ENCODE data around the gene HMGCL. TPM values are rescaled to one million over a fixed set of nuclear protein-coding genes. Genes with fewer than 3 reads are reported as not detected.

HMGCL gene
- total RNA-seq, 1 donor from 2014 or later = 26.8 TPM

DNA sequence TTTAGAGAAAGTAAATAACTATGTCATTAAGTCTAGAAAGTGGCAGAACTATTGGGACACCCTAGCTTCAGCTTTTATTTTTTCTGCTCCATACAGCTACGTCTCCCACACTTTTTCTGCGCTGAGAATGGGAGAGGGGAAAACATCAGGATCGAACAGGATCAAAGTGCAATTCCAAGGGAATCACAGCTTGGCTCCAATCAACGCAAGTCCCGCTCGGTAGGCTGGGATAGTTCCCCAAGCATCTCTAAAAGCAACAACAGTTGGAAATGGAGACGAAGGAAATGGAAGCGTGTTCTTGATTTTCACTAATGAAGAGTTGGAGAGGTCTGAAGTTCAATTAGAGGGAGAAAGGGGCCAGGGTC is 536 bp downstream of the HMGCL start:
- Mint-ChIP-seq H3K36me3 (ENCODE audit: low read depth) (peaks cover 3% of the 10 kb centered on the region), H3K27me3 (ENCODE audit: low read depth) (no peaks in the 10 kb centered on the region), H3K4me3 (ENCODE audit: unreplicated experiment) (peak overlapping the region; percentile 87), H3K27ac (ENCODE audit: unreplicated experiment) (peak overlapping the region; percentile 93), H3K4me1 (ENCODE audit: low read depth) (peaks cover 19% of the 10 kb centered on the region), H3K9me3 (ENCODE audit: low read depth) (no peaks in the 10 kb centered on the region)
- TF ChIP-seq CTCF (IDR thresholded peaks at IDR 0.05) = no peak
- no peak for DNase-seq (ENCODE audit: low spot score)

DNA sequence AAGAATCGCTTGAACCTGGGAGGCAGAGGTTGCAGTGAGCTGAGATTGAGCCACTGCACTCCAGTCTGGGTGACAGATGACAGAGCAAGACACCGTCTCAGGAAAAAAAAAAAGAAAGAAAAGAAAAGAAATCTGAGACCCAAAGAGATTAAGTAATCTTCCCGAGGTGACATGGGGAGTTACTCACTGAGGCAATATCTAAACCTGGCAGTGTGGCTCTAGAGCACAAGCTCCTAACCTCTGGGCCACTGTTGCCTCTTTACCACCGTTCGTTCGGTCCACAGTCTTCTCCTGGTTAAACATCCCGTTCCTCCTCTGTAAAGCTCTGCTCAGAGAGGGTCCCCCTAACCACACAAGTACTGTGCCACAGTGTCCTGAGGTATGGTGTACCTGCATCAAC is 1.5 kb downstream of the HMGCL start:
- Mint-ChIP-seq H3K4me1 (ENCODE audit: low read depth) (peaks cover 19% of the 10 kb centered on the region), H3K9me3 (ENCODE audit: low read depth) (no peaks in the 10 kb centered on the region), H3K4me3 (ENCODE audit: unreplicated experiment) (peak overlapping the region; percentile 87), H3K27ac (ENCODE audit: unreplicated experiment) (peak overlapping the region; percentile 41), H3K36me3 (ENCODE audit: low read depth) (peaks cover 3% of the 10 kb centered on the region), H3K27me3 (ENCODE audit: low read depth) (no peaks in the 10 kb centered on the region)
- no peak for TF ChIP-seq CTCF (IDR thresholded peaks at IDR 0.05)
- DNase-seq (ENCODE audit: low spot score) = no peak

DNA sequence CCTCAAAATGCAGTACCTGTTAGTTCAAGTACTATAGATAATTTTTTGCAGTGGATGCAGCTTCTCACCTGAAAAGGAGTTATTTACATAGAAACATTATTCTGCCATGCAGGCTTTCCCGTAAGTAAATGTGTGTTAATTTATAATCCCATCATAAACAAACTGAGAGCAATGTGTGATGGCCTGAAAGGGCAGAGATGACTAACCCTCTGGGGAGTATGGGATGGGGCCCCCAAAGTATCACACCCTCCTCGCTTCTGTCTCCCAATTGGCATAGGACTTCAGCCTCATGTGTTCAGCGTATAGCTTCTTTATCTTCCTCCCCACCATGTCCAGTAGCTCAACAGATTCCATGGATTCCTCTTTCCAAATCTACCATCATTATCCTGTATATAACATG is 7.6 kb downstream of the HMGCL start:
- TF ChIP-seq CTCF (IDR thresholded peaks at IDR 0.05) = no peak
- Mint-ChIP-seq H3K36me3 (ENCODE audit: low read depth) (peaks cover 18% of the 10 kb centered on the region), H3K27ac (ENCODE audit: unreplicated experiment) (no peak overlapping the region), H3K4me3 (ENCODE audit: unreplicated experiment) (no peak overlapping the region), H3K9me3 (ENCODE audit: low read depth) (no peaks in the 10 kb centered on the region), H3K27me3 (ENCODE audit: low read depth) (no peaks in the 10 kb centered on the region), H3K4me1 (ENCODE audit: low read depth) (no peaks in the 10 kb centered on the region)
- no peak for DNase-seq (ENCODE audit: low spot score)

DNA sequence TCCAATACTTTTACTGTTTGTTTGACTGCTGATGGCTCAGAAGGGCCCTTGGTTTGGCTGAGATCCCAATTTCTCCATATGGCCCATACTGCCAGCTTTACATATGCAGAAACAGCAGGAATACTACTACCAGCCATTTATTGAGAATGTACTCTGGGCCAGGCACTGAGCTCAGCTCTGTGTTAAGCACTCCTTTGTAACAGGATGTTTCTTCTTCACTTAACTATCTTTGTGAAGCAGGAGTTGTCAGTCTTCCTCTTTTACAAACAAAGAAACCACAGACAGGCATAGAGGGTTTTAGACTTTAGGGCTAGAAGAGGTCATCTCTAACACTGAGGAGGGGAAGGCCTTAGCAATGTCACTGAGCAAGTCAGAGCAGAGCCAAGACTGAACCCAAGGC is 8.3 kb downstream of the HMGCL start:
- no peak for DNase-seq (ENCODE audit: low spot score)
- Mint-ChIP-seq H3K9me3 (ENCODE audit: low read depth) (no peaks in the 10 kb centered on the region), H3K27ac (ENCODE audit: unreplicated experiment) (no peak overlapping the region), H3K36me3 (ENCODE audit: low read depth) (peaks cover 18% of the 10 kb centered on the region), H3K27me3 (ENCODE audit: low read depth) (no peaks in the 10 kb centered on the region), H3K4me1 (ENCODE audit: low read depth) (no peaks in the 10 kb centered on the region), H3K4me3 (ENCODE audit: unreplicated experiment) (no peak overlapping the region)
- TF ChIP-seq CTCF (IDR thresholded peaks at IDR 0.05) = no peak

- Mint-ChIP-seq H3K27me3 (ENCODE audit: low read depth) (no peaks in the 10 kb centered on the region), H3K9me3 (ENCODE audit: low read depth) (no peaks in the 10 kb centered on the region), H3K4me1 (ENCODE audit: low read depth) (no peaks in the 10 kb centered on the region), H3K36me3 (ENCODE audit: low read depth) (peaks cover 18% of the 10 kb centered on the region), H3K27ac (ENCODE audit: unreplicated experiment) (no peak overlapping the region), H3K4me3 (ENCODE audit: unreplicated experiment) (no peak overlapping the region)
- no peak for DNase-seq (ENCODE audit: low spot score)
- no peak for TF ChIP-seq CTCF (IDR thresholded peaks at IDR 0.05)
Measured at GRCh38 chr1:23816361-23816760, 8.9 kb downstream of the HMGCL start.
